MM.1S (cell line): ENCODE data around the gene BCAR1.

ENCODE experiments used
- CTCF ChIP-seq: fragments of 300-600 bp; sonication (generic); IDR thresholded peaks from 2 replicates; pipeline ENCODE4 v1.5.1; 2016; ENCODE audit warnings: antibody characterized with exemption, low read length, mixed read lengths
- EZH2 ChIP-seq: fragments of 300-600 bp; sonication (generic); optimal IDR thresholded peaks from 2 replicates; pipeline ENCODE3; 2017; ENCODE audit warnings: low read depth, mild to moderate bottlenecking, antibody characterized with exemption, low read length, mixed read lengths

- TF ChIP-seq CTCF (no peak), EZH2 (no peak)
These were observed 15.7 kb downstream of the BCAR1 start for GRCh38 chr16:75235721-75236193.
